CD4-positive, alpha-beta T cell treated with Interleukin-2 at 100 ng/mL for 4 hours (primary cell): ENCODE measurements around the gene SDHAF4.
"Not testable (repeated sequence)": the region's sequence is repeated elsewhere in the genome, so short reads cannot be mapped to it uniquely, and the experiment has no call there.

Experiments
- DNase-seq: peaks from one replicate; pipeline ENCODE4 v3.0.0-alpha.2; 2020; ENCODE audit warnings: low spot score

SDHAF4 gene

GRCh38 chr6:70592391-70593117 is 25.8 kb downstream of the SDHAF4 start:
- no peak for DNase-seq

DNA sequence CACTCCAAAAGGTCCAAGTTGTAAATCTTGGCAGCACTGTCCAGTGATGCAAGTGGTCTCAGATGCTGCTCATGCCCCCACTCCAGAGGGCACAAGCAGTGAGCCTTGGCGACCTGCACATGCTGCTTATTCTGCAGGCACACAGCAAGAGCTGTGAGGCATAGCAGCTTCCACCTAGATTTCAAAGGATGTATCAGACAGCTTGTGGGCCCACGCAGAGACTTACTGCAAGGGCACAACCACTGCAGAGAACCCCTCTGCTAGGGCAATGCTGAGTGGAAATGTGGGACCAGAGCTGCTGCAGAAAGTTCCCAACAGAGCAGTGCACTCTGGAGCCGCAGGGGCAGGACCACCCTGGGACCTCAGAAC is 26.4 kb downstream of the SDHAF4 start:
- no peak for DNase-seq

- no peak for DNase-seq
Measured at GRCh38 chr6:70599187-70599586, 32.5 kb downstream of the SDHAF4 start.

DNA sequence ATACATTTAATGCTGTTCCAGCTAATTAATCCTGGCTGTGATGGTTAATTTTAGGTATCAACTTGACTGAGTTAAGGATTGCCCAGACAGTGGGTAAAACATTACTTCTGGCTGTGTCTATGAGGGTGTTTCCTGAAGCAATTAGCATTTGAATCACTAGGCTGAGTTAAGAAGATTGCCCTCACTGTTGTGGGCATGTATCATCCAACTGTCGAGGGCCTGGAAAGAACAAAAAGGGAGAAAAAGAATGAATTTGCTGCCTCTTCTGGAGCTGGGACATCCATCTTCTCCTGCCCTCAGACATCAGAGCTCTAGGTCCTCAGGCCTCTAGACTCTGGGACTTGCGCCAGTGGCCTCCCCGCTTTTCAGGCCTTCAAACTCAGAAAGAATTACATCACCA is 34.3 kb downstream of the SDHAF4 start:
- DNase-seq: no peak

DNA sequence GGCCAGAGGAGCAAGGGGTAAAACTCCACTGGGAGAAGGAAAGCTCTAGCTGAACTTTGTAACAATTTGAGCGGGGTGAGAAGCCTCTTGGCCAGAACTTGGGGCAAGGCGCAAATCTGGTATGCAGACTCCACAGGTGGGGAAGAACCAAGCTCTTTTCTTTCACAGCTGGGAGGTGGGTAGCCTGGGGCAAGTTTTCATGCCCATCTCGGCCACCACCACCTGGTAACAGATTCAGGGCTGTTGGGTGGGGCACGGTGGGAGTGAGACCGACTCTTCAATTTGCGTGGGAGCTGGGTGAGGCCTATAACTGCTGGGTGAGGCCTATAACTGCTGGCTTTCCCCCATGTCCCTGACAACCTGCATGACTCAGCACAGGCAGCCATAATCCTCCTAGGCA is 37.5 kb downstream of the SDHAF4 start:
- no peak for DNase-seq

DNA sequence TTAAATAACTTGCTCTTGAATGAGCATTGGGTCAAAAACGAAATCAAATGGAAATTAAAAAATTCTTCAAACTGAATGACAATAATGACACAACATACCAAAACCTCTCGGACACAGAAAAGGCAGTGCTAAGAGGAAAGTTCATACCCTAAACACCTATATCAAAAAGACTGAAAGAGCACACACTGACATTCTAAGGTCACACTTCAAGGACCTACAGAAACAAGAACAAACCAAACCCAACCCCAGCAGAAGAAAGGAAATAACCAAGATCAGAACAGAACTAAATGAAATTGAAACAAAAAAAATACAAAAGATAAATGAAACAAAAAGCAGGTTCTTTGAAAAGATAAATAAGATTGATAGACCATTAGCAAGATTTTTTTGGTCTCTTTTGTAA is 40.6 kb downstream of the SDHAF4 start:
- not testable (repeated sequence) for DNase-seq

- DNase-seq: not testable (repeated sequence)
Measured at GRCh38 chr6:70609181-70609580, 42.5 kb downstream of the SDHAF4 start.

- no peak for DNase-seq
Measured at GRCh38 chr6:70616728-70617260, 50.1 kb downstream of the SDHAF4 start.

DNA sequence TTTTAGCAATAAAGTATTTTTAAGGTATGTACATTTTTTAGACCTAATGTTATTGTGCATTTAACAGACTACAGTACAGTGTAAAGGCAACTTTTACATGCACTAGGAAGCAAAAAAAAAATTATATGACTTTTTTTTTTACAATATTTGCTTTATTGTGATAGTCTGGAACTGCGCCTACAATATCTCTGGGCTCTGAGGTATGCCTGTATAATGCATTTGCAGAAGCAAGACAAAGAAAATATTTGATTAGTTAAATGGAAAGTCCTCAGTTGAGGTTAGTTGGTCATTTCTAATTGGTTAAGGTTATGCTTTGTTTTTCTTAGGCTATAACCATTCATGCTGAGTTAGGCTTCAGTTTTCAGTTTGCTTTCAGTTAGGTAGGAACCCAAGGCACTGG is 54.0 kb downstream of the SDHAF4 start:
- no peak for DNase-seq

DNA sequence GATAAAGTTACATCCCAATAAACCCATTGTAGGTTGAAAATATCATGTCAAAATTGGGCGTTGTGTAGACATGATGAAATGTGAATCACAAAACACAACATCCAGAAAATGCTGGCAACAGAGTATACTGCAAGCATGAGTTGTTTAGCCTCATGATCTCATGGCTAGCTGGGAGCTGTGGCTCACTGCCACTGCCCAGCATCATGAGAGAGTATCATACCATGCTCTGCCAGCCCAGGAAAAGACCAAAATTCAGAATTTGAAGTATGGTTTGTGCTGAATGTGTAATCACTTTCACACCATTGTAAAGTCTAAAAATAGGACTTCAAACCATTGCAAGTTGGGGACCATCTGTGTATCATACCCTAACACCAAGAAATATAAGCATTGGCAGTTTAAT is 55.7 kb downstream of the SDHAF4 start:
- DNase-seq: no peak

GRCh38 chr6:70625436-70625835 is 58.7 kb downstream of the SDHAF4 start:
- no peak for DNase-seq

GRCh38 chr6:70627500-70628254 is 60.9 kb downstream of the SDHAF4 start:
- DNase-seq: no peak

- no peak for DNase-seq
Measured at GRCh38 chr6:70629929-70630328, 63.2 kb downstream of the SDHAF4 start.

DNA sequence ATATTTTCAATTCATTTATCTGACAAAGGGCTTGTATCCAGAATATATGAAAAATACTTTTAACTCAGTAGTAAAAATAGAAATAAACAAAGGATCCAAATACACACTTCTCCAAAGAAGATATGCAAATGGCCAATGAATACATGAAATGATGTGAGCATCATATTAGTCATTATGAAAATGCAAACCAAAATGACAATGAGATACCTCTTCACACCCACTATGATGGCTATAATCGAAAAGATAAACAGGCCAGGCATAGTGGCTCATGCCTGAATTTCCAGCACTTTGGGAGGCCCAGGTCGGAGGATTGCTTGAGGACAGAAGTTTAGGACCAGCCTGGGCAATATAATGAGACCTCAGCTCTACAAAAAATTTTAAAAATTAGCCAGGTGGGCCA is 67.1 kb downstream of the SDHAF4 start:
- no peak for DNase-seq

DNA sequence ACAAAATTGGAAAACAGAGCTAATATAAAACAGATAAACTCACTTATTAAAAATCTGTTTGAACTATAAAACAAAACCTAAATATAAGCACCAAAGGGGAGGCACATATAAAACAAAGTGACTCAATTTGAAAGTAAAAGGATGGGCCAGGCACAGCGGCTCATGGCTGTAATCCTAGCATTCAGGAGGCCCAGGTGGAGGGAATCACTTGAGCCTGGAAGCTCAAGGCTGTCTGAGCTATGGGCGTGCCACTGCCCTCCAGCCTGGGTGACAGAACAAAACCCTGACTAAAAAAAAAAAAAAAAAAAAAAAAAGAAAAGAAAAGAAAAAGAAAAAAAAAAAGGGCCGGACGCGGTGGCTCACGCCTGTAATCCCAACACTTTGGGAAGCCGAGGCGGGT is 69.9 kb downstream of the SDHAF4 start:
- no peak for DNase-seq

- DNase-seq: no peak
Measured at GRCh38 chr6:70638468-70638867, 71.7 kb downstream of the SDHAF4 start.
